Measurements from ENCODE around the gene COX7A1. TPM values are rescaled to one million over a fixed set of nuclear protein-coding genes. Genes with fewer than 3 reads are reported as not detected.

Gene COX7A1
- total RNA-seq, 4 donors from 2014 or later = 165 to 421 (median 223) TPM

DNA sequence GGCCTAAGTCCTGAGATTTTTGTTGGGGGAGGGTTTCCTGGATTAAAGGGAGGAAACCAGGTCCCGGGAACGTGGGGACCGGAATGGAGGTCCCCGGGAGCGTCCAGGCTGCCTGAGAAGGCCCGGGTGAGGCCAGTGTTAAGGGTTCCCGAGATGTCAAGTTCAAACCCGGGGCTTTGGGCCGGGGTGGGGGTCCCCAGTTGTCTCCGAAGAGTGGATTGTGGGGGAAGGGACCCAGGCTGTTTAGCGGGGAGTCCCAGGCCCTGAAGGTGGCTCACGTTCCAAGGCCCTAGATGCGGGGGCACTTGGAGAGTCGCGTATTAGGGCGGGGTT, 262 bp downstream of the COX7A1 start:
- no peaks in the 10 kb centered on the region for H3K27me3 ChIP-seq
- H3K27ac ChIP-seq = peak overlapping the region; percentile 97 to 100 (median 100)
- peaks cover 24 to 29% of the 10 kb centered on the region in 2 donors for H3K4me1 ChIP-seq
- in situ Hi-C loops (cut with MboI; ENCODE audit: low sequenced_read_pairs in 4 of 4) (no loop called here), intact Hi-C loops (cut with DNase I; ENCODE audit: low total_unique reads) (loop anchor here (1.0 to 10.0 kb wide), 5 partner anchors 12 to 395 kb away; partner anchors contain the start of genes CAPNS1, HSPB6, PROSER3 and TBCB)
- ATAC-seq (peak in 1 of 2 donors; percentile 12), DNase-seq (no peak)
- H3K4me3 ChIP-seq = peak overlapping the region; percentile 80 to 90 (median 90)
- H3K36me3 ChIP-seq = peaks cover 0 to 36% of the 10 kb centered on the region in 2 donors
- TF ChIP-seq, protein P1, sequence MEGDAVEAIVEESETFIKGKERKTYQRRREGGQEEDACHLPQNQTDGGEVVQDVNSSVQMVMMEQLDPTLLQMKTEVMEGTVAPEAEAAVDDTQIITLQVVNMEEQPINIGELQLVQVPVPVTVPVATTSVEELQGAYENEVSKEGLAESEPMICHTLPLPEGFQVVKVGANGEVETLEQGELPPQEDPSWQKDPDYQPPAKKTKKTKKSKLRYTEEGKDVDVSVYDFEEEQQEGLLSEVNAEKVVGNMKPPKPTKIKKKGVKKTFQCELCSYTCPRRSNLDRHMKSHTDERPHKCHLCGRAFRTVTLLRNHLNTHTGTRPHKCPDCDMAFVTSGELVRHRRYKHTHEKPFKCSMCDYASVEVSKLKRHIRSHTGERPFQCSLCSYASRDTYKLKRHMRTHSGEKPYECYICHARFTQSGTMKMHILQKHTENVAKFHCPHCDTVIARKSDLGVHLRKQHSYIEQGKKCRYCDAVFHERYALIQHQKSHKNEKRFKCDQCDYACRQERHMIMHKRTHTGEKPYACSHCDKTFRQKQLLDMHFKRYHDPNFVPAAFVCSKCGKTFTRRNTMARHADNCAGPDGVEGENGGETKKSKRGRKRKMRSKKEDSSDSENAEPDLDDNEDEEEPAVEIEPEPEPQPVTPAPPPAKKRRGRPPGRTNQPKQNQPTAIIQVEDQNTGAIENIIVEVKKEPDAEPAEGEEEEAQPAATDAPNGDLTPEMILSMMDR (IDR thresholded peaks at IDR 0.05 in 4 of 5, conservative IDR thresholded peaks at IDR 0.05 in 1 of 5) = no peak
- no peak for TF ChIP-seq POLR2A (IDR thresholded peaks at IDR 0.05)
- H3K9me3 ChIP-seq = no peaks in the 10 kb centered on the region

- H3K27me3 ChIP-seq = no peaks in the 10 kb centered on the region
- H3K27ac ChIP-seq = peak overlapping the region; percentile 97 to 100 (median 100)
- peaks cover 0 to 42% of the 10 kb centered on the region in 2 donors for H3K36me3 ChIP-seq
- in situ Hi-C loops (cut with MboI; ENCODE audit: low sequenced_read_pairs in 4 of 4) (no loop called here), intact Hi-C loops (cut with DNase I; ENCODE audit: low total_unique reads) (loop anchor here (1.0 to 10.0 kb wide), 5 partner anchors 11 to 394 kb away; partner anchors contain the start of genes CAPNS1, HSPB6, PROSER3 and TBCB)
- no peaks in the 10 kb centered on the region for H3K9me3 ChIP-seq
- TF ChIP-seq, protein P1 (IDR thresholded peaks at IDR 0.05 in 4 of 5, conservative IDR thresholded peaks at IDR 0.05 in 1 of 5) = no peak
- peak; percentile 73 to 81 for TF ChIP-seq POLR2A (IDR thresholded peaks at IDR 0.05)
- peaks cover 24 to 29% of the 10 kb centered on the region in 2 donors for H3K4me1 ChIP-seq
- H3K4me3 ChIP-seq = peak overlapping the region; percentile 80 to 90 (median 90)
- peak; percentile 57 for ATAC-seq
- DNase-seq = peak; percentile 56 to 79
Observed at GRCh38 chr19:36151144-36152018, 866 bp downstream of the COX7A1 start.

GRCh38 chr19:36150586-36150985, 1.7 kb downstream of the COX7A1 start:
- H3K27ac ChIP-seq = peak overlapping the region; percentile 97 to 100 (median 100)
- H3K27me3 ChIP-seq = no peaks in the 10 kb centered on the region
- in situ Hi-C loops (cut with MboI; ENCODE audit: low sequenced_read_pairs in 4 of 4) (no loop called here), intact Hi-C loops (cut with DNase I; ENCODE audit: low total_unique reads) (loop anchor here (5.0 to 10.0 kb wide), 3 partner anchors 33 to 393 kb away; partner anchors contain the start of genes HSPB6, PROSER3, TBCB and ZNF146)
- TF ChIP-seq POLR2A (IDR thresholded peaks at IDR 0.05) = no peak
- TF ChIP-seq, protein P1 (IDR thresholded peaks at IDR 0.05 in 4 of 5, conservative IDR thresholded peaks at IDR 0.05 in 1 of 5) = no peak
- H3K4me3 ChIP-seq = peak overlapping the region; percentile 80 to 90 (median 90)
- DNase-seq = no peak
- no peak for ATAC-seq
- H3K4me1 ChIP-seq = peaks cover 24 to 29% of the 10 kb centered on the region in 2 donors
- H3K36me3 ChIP-seq = peaks cover 6 to 50% of the 10 kb centered on the region in 2 donors
- no peaks in the 10 kb centered on the region for H3K9me3 ChIP-seq

- Histone ChIP-seq H3K27me3 (no peaks in the 10 kb centered on the region), H3K9me3 (no peaks in the 10 kb centered on the region), H3K36me3 (peaks cover 6 to 56% of the 10 kb centered on the region in 2 donors), H3K4me3 (no peak overlapping the region), H3K4me1 (peaks cover 24 to 29% of the 10 kb centered on the region in 2 donors), H3K27ac (peak overlapping the region; percentile 97 to 100 (median 100))
- TF ChIP-seq, protein P1 (IDR thresholded peaks at IDR 0.05 in 4 of 5, conservative IDR thresholded peaks at IDR 0.05 in 1 of 5) = no peak
- no peak for TF ChIP-seq POLR2A (IDR thresholded peaks at IDR 0.05)
- DNase-seq (peak in 1 of 2 donors; percentile 50), ATAC-seq (no peak)
- intact Hi-C loops (cut with DNase I; ENCODE audit: low total_unique reads) (loop anchor here (5.0 to 10.0 kb wide), 3 partner anchors 33 to 393 kb away; partner anchors contain the start of genes HSPB6, PROSER3, TBCB and ZNF146), in situ Hi-C loops (cut with MboI; ENCODE audit: low sequenced_read_pairs in 4 of 4) (loop anchor here in 1 of 4 donors (25.0 kb wide), 1 partner anchor 388 kb away; the partner anchor contains the start of genes HSPB6 and PROSER3)
Observed at GRCh38 chr19:36149673-36150406, 2.4 kb downstream of the COX7A1 start.
